NK-92 treated with Interleukin-12 subunit alpha and Interleukin-12 subunit beta, amount 100 ng/mL, for 24 hours (cell line): ENCODE measurements around the gene CASP6.

Experiments used
- DNase-seq: peaks from one replicate; lab custom pipeline; 2025; lab: John Stamatoyannopoulos, UW

Gene CASP6

GRCh38 chr4:109671350-109671749 lies 31.9 kb downstream of the CASP6 start:
- no peak for DNase-seq

GRCh38 chr4:109665783-109666485 lies 37.3 kb downstream of the CASP6 start:
- DNase-seq = no peak

GRCh38 chr4:109662771-109663170 lies 40.5 kb downstream of the CASP6 start:
- no peak for DNase-seq

DNA sequence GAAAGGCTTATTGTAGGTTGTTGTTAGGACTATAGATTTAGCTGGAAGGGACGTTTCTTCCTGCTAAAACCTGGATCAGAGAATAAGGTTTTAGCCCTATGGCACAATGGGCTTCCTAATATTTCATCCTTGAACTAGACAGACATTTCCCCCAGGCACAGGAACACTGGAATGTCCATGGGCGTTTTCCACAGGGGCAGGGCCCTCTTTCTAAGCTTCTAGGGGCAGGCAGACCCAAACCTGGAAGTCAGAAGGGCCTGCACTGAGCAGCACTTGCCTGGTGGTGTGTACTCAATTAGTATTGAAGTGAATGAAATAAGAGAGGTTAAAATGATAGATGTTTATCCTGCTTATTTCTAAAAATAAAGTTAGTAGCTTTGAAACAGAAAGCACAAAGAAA lies 41.1 kb downstream of the CASP6 start:
- no peak for DNase-seq

- DNase-seq = no peak
Measured at GRCh38 chr4:109658871-109659410, 44.3 kb downstream of the CASP6 start.

DNA sequence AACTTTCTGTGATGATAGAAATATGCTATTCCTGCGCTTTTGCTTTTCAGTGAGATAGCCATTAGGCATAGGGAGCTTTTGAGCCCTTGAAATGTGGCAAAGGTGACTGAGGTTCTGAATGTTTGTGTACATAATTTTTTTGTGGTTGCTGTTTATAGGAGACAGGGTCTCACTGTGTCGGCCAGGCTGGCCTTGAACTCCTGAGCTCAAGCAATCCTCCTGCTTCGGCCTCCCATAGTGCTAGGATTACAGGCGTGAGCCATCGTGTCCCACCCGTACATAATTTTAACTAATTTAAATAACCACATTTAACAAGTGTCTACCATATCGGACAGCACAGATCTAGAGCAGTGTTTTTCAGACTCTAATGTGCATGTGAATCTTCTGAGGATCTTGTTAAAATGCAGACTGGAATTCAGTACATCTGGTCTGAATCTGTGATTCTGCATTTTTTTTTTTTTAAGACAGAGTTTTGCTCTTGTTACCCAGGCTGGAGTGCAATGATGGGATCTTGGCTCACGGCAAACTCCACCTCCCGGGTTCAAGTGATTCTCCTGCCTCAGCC lies 45.3 kb downstream of the CASP6 start:
- no peak for DNase-seq

DNA sequence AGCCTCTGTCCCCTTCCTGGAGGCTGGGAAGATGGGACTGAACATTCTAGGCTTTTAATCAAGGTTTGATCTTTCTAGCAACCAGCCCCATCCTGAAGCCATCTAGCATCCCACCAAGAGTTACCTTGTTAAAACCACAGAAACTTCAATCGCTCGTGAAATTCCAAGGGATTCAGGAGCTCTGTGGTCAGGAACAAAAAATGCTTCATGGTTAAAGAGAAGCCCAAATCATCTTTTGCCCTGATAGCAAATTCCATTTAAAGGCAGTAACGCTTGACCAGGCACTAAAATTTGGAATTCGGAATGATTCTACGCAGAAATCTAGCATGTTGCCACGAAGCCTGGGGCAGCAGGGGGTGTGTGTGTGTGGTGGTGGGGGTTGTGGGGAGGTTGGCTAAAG lies 47.8 kb downstream of the CASP6 start:
- no peak for DNase-seq

- DNase-seq = no peak
Measured at GRCh38 chr4:109649872-109650271, 53.4 kb downstream of the CASP6 start.

GRCh38 chr4:109648997-109649575 lies 54.2 kb downstream of the CASP6 start:
- no peak for DNase-seq

- no peak for DNase-seq
Measured at GRCh38 chr4:109648266-109648996, 54.8 kb downstream of the CASP6 start.

DNA sequence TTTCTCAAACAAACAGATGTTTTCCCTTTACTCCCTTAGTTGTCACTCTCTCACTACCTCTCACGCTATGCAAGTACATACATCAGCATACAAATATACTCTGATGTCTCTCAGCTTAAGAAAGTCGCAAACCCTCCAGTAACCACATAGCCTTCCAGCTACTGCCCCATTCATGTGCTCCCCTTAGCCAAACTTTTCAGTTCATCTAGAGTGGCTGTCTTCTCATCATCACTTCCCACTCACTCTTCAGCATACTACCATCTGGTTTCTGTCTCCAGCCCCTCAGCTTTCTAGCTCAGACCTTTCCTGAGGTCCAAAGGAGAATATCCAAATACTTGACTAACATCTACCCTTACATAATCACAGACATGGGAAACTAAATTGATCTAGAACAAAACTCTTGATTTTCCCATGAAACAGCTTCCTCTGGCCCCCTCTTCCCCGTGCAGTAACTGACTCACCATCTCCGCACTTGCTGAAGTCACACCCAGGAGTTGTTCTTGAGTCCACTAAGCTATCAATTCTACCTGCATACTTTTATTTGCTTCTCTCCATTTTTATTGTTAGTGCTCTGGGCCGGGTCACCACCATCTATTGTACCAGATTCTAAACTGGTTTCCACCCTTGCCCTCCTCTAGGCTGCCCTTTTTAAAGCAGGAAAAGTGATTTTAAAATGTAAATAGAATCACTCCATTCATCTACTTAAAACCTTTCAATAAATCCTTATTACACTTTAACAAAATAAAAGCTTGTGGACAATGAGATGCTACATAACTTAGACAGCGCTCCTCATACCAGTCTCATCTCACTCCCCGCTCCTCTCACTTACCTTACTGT lies 57.2 kb downstream of the CASP6 start:
- DNase-seq = no peak

DNA sequence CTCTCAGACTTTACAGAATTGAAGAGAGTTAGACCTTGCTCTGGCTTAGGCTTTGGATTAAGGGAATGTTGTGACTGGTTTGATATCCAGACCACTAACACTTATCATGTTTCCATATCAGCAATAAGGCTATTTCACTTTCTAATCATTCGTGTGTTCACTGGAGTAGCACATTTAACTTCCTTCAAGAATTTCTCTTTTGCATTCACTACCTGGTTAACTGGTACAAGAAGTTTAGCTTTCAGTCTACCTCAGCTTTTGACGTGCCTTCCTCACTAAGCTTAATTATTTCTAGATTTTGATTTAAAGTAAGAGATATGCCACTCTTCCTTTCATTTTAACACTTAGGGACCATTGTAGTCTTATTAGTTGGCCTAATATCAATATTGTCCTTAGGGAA lies 62.6 kb downstream of the CASP6 start:
- no peak for DNase-seq
